ENCODE measurements around the gene DDX47.
A peak's percentile ranks its signal among the peaks of the same experiment; 100 is the strongest.
"Not testable (repeated sequence)": the region's sequence is repeated elsewhere in the genome, so short reads cannot be mapped to it uniquely, and the experiment has no call there.

Gene DDX47

GRCh38 chr12:12804432-12804886, 8.7 kb upstream of the DDX47 start:
- Histone ChIP-seq H3K27ac (no peak overlapping the region), H3K9me3 (ENCODE audit: control insufficient read depth, low read length) (no peaks in the 10 kb centered on the region), H3K4me2 (ENCODE audit: low read length) (no peak overlapping the region), H3K4me3 (ENCODE audit: low read depth, low read length) (no peak overlapping the region), H3K27me3 (ENCODE audit: control insufficient read depth, insufficient read depth, low read length) (no peaks in the 10 kb centered on the region), H3K36me3 (ENCODE audit: control insufficient read depth, insufficient read depth, low read length) (no peaks in the 10 kb centered on the region), H2AFZ (no peak overlapping the region), H3K4me1 (no peaks in the 10 kb centered on the region), H3K79me2 (no peaks in the 10 kb centered on the region), H3K9ac (no peak overlapping the region)
- no peak for TF ChIP-seq CTCF (IDR thresholded peaks at IDR 0.05)

- Histone ChIP-seq H3K27me3 (ENCODE audit: control insufficient read depth, insufficient read depth, low read length) (no peaks in the 10 kb centered on the region), H3K79me2 (no peaks in the 10 kb centered on the region), H3K4me1 (no peaks in the 10 kb centered on the region), H3K9me3 (ENCODE audit: control insufficient read depth, low read length) (no peaks in the 10 kb centered on the region), H2AFZ (no peak overlapping the region), H3K36me3 (ENCODE audit: control insufficient read depth, insufficient read depth, low read length) (no peaks in the 10 kb centered on the region), H3K4me3 (ENCODE audit: low read depth, low read length) (no peak overlapping the region), H3K4me2 (ENCODE audit: low read length) (no peak overlapping the region), H3K27ac (peak overlapping the region; percentile 72), H3K9ac (no peak overlapping the region)
- no peak for TF ChIP-seq CTCF (IDR thresholded peaks at IDR 0.05)
Measured at GRCh38 chr12:12806784-12807516, 6.2 kb upstream of the DDX47 start.

- peak overlapping the region; percentile 72 for H3K27ac ChIP-seq
- not testable (repeated sequence) for H3K9ac ChIP-seq; H3K4me1 ChIP-seq; H3K4me3 ChIP-seq (ENCODE audit: low read depth, low read length); H3K4me2 ChIP-seq (ENCODE audit: low read length); H3K36me3 ChIP-seq (ENCODE audit: control insufficient read depth, insufficient read depth, low read length); H3K79me2 ChIP-seq; H2AFZ ChIP-seq; H3K9me3 ChIP-seq (ENCODE audit: control insufficient read depth, low read length); H3K27me3 ChIP-seq (ENCODE audit: control insufficient read depth, insufficient read depth, low read length)
Measured at GRCh38 chr12:12807517-12807903, 5.6 kb upstream of the DDX47 start.

- no peaks in the 10 kb centered on the region for H3K9me3 ChIP-seq (ENCODE audit: control insufficient read depth, low read length)
- H3K79me2 ChIP-seq: no peaks in the 10 kb centered on the region
- no peaks in the 10 kb centered on the region for H3K27me3 ChIP-seq (ENCODE audit: control insufficient read depth, insufficient read depth, low read length)
- H3K4me2 ChIP-seq (ENCODE audit: low read length): no peak overlapping the region
- peak overlapping the region; percentile 12 for H3K4me3 ChIP-seq (ENCODE audit: low read depth, low read length)
- no peaks in the 10 kb centered on the region for H3K4me1 ChIP-seq
- H3K36me3 ChIP-seq (ENCODE audit: control insufficient read depth, insufficient read depth, low read length): no peaks in the 10 kb centered on the region
- H2AFZ ChIP-seq: no peak overlapping the region
- H3K9ac ChIP-seq: no peak overlapping the region
- H3K27ac ChIP-seq: peak overlapping the region; percentile 72
- TF ChIP-seq CTCF (IDR thresholded peaks at IDR 0.05): no peak
Measured at GRCh38 chr12:12807970-12808702, 5.0 kb upstream of the DDX47 start.

GRCh38 chr12:12810553-12811021, 2.6 kb upstream of the DDX47 start:
- Histone ChIP-seq H3K9ac (no peak overlapping the region), H3K9me3 (ENCODE audit: control insufficient read depth, low read length) (no peaks in the 10 kb centered on the region), H3K79me2 (peaks cover 22% of the 10 kb centered on the region), H2AFZ (no peak overlapping the region), H3K36me3 (ENCODE audit: control insufficient read depth, insufficient read depth, low read length) (no peaks in the 10 kb centered on the region), H3K4me3 (ENCODE audit: low read depth, low read length) (no peak overlapping the region), H3K4me2 (ENCODE audit: low read length) (no peak overlapping the region), H3K4me1 (peaks cover 11% of the 10 kb centered on the region), H3K27me3 (ENCODE audit: control insufficient read depth, insufficient read depth, low read length) (no peaks in the 10 kb centered on the region), H3K27ac (no peak overlapping the region)
- no peak for TF ChIP-seq CTCF (IDR thresholded peaks at IDR 0.05)

All from parathyroid adenoma (tissue), 2 donors.